Fibroblast of lung (primary cell): ENCODE results near the gene VWA8.

ENCODE experiments used
- EZH2 ChIP-seq: IDR thresholded peaks from 2 replicates; pipeline ENCODE4 v1.5.1; 2012; ENCODE audit warnings: low read length, control low read depth, mild to moderate bottlenecking; ENCODE audit errors: missing control alignments
- TF ChIP-seq, protein P1 (sequence below), 2 donors: IDR thresholded peaks in 1 of 2; conservative IDR thresholded peaks in 1 of 2; 1 replicate in 1 of 2; 2 replicates in 1 of 2; pipeline ENCODE4 v1.5.1; 2011 to 2012; ENCODE audit warnings: low read length in 2 of 2, control low read depth in 1 of 2, inconsistent platforms in 1 of 2, low read depth in 1 of 2, mild to moderate bottlenecking in 1 of 2

- TF ChIP-seq EZH2 = no peak
- TF ChIP-seq, protein P1, sequence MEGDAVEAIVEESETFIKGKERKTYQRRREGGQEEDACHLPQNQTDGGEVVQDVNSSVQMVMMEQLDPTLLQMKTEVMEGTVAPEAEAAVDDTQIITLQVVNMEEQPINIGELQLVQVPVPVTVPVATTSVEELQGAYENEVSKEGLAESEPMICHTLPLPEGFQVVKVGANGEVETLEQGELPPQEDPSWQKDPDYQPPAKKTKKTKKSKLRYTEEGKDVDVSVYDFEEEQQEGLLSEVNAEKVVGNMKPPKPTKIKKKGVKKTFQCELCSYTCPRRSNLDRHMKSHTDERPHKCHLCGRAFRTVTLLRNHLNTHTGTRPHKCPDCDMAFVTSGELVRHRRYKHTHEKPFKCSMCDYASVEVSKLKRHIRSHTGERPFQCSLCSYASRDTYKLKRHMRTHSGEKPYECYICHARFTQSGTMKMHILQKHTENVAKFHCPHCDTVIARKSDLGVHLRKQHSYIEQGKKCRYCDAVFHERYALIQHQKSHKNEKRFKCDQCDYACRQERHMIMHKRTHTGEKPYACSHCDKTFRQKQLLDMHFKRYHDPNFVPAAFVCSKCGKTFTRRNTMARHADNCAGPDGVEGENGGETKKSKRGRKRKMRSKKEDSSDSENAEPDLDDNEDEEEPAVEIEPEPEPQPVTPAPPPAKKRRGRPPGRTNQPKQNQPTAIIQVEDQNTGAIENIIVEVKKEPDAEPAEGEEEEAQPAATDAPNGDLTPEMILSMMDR (conservative IDR thresholded peaks at IDR 0.05 in 1 of 2, IDR thresholded peaks at IDR 0.05 in 1 of 2; ENCODE audit: low read depth in 1 of 2, low read length in 2 of 2) = no peak
Observed at GRCh38 chr13:41825691-41826090, 135.2 kb downstream of the VWA8 start.
